IPS-18c (cell line): ENCODE results near the gene PAXX.

Source experiments
- H3K4me3 ChIP-seq: 2 replicates; pipeline ENCODE4 v1.7.0; 2013; ENCODE audit warnings: low read depth, mild to moderate bottlenecking, low read length, moderate library complexity; ENCODE audit not compliant: insufficient read depth
- H3K9me3 ChIP-seq: one replicate; pipeline ENCODE4 v1.6.1; 2013; ENCODE audit warnings: mild to moderate bottlenecking, low read length, moderate library complexity; ENCODE audit not compliant: control insufficient read depth, insufficient read depth

Gene PAXX

DNA sequence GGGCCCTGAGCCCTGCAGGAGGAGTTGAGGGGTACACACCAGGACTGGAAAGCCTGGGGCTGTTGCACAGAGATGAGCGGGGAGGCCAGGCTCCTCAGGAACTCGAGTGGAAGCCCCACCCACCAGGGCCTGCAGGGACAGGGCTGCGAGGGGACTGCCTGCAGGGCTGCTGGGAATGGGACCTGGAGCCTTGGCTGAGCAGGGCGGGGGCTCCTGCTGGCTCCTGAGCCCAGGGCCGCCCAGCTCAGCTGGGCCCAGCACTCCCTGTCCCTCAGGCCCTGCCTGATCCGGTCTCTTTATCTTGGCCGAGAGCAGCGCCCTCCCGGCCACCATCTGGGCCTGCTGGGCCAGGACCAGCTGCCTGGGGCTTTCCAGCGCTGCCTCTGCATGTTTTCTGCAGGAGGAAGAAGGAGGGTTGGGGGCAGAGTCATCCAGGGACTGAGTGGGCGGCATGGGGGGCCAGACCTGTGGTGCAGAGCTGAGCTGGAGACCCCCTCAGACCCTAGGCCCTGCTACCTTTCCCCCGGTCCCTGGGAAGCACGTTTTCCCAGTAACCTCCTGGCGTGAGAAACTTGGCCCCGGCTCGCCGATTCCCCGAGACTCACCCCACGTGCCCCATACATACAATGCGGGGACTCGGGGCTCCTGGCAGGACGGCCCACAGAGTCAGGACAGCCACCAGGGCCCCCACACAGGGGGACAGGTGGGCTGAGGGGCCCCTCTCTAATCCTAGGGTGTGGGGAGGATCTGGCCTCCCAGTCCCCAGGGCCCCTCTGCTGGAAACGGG, 30.8 kb upstream of the PAXX start:
- Histone ChIP-seq H3K4me3 (no peak overlapping the region), H3K9me3 (no peaks in the 10 kb centered on the region)

DNA sequence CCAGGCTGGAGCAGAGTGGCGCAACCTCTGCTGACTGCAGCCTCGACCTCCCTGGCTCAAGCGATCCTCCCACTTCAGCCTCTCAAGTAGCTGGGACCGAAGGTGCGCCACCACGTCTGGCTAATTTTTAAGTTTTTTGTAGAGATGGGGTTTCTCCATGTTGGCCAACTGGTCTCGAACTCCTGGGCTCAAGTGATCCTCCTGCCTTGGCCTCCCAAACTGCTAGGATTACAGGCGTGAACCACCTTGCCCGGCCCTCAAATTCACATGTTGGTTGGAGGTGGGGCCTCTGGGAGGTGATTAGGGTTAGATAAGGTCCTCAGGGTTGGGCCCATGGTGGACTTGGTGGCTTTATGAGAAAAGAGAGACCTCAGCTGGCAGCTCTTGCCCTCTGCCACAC, 30.1 kb upstream of the PAXX start:
- Histone ChIP-seq H3K9me3 (no peaks in the 10 kb centered on the region), H3K4me3 (no peak overlapping the region)

DNA sequence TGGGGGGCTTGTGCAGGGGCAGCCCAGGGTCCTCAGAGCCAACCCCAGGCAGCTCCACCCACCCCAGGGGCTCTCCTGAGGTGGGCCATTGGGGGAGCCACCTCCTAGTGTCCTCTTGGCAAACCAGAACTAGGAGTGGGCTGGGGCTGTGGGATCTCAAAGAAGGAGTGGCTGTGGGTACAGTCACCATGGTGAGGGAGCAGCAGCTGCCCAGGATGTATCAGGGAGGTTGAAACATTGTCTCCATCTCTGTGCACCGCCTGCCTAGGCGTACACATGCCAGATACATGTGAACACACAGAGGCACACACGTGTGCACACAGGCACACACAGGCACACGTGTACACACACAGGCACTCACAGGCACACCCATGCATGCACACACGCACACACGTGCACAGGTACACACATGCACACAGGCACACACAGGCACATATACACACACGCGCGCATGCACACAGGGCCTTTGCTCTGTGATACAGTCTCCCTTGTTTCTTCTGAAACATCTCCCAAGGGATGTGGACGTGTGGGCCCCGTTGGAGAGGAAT, 29.4 kb upstream of the PAXX start:
- Histone ChIP-seq H3K4me3 (no peak overlapping the region), H3K9me3 (no peaks in the 10 kb centered on the region)

DNA sequence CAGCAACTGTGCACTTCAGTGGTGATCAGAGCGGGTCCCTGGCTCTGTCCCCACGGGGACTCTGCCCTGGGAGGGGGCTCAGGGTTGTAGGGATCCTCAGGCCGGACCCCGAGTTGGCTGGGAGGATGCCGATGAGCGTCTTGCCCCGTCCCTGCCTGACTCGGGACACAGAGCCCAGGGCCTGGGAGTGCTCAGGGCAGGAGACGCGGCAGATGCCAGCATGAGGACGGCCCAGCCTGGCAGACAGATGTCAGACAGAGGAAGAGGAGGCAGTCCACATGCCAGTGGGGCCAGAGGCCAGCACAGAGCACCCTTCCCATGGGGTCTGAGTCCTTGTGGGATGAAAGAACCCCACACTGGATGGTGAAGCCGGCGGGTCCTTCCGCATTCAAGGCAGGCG, 28.9 kb upstream of the PAXX start:
- H3K4me3 ChIP-seq: no peak overlapping the region
- H3K9me3 ChIP-seq: no peaks in the 10 kb centered on the region

DNA sequence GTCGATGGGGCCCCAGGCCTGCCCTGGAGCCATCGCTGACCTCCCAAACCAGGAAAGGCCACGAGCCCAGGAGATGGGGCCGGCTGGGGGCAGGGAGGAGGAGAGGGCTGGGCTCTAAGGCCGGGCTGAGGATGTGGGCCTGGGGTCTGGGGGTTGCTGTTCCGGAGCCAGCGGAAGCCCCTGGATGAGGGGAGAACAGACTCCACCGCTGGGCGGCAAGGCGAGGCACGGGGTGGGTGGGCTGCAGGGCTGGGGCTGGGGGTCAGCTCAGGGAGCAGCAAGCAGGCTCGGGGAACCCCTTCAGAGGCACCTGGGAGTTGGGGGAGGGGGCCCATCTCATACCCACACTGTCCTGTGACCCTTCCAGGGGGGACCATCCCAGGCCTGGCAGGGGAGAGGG, 28.5 kb upstream of the PAXX start:
- H3K4me3 ChIP-seq: no peak overlapping the region
- no peaks in the 10 kb centered on the region for H3K9me3 ChIP-seq

DNA sequence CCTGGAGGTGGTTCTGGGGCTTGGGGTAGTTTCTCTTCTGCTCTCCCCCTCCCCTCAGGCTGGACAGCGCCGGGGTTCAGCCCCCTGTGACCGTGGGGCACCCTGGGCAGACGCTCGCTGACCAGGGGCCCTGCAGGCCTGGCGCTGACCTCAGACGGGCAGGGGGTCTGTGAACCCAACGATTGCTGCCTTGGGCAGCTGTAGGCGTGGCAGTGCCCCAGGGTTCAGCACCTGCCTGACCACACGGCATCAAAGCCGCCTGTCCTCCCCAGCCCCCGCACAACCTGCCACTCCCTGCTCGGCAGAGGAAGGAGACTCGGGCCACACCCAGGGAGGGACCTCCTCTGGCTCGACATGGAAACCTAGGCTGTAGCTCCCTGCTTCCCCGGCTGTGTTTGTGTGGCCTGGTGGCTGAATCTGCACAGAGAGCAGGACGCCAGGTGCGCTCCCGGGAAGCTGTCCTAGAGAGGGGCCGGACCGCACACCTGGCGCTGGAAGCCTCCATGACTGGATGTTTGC, 28.0 kb upstream of the PAXX start:
- Histone ChIP-seq H3K9me3 (no peaks in the 10 kb centered on the region), H3K4me3 (no peak overlapping the region)

DNA sequence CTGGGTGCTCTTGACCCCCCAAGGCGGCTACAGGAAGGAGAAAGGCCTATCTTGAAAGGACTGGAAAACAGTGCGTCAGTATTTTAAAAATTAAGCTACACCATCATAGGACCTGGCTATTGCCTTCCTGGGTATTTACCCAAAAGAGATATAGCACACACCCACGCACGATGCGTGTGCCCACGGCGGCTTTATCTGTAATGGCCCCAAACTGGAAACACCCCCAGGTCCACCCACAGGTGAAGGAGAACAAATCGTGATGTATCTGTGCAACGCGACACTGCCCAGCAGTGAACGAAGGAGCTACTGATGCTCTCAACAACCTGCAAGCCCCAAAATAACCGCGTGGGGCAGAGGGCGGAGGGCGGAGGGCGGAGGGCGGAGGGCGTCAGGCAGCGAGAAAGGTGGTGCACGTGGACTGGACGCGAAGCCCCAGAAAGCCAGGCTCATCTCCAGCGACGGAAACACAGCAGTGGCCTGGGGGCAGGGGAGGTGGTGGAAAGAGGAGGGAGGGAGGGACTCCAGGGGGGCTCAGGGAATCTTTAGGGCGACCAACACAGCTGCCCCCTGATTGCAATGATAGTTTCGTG, 27.3 kb upstream of the PAXX start:
- no peak overlapping the region for H3K4me3 ChIP-seq
- H3K9me3 ChIP-seq: no peaks in the 10 kb centered on the region

DNA sequence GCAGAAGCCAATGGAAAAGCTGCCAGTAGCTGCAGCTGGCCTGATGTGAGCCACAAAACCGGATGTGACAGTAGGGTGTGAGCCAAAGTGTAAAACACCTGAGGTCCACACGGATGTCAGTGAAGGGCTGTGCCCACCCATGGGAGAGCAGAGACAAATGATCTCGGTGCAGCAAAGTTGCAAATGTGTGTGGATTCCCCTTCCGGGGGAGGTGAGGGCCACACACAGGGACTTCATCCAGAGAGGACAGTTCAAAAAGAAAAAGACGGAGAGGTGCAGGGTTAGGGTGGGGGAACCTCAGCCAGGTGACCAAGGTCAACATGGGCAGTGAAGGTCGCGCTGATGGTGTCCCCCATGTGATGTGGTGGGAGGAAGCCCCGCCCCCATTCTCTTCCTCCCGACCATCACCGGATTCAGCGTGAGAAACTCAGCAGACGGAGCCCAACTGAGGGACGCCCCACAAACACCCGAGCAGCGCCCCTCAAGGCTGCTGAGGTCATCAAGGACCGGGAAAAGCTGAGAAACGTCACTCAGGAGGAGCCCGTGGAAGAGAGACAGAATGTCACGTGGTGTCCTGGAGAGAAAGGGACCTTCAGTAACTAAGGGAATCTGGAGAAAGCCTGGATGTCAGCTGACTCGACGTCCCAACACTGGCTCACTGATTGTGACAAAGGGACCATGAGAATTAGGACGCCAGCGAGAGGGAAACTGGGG, 26.3 kb upstream of the PAXX start:
- Histone ChIP-seq H3K4me3 (no peak overlapping the region), H3K9me3 (no peaks in the 10 kb centered on the region)

DNA sequence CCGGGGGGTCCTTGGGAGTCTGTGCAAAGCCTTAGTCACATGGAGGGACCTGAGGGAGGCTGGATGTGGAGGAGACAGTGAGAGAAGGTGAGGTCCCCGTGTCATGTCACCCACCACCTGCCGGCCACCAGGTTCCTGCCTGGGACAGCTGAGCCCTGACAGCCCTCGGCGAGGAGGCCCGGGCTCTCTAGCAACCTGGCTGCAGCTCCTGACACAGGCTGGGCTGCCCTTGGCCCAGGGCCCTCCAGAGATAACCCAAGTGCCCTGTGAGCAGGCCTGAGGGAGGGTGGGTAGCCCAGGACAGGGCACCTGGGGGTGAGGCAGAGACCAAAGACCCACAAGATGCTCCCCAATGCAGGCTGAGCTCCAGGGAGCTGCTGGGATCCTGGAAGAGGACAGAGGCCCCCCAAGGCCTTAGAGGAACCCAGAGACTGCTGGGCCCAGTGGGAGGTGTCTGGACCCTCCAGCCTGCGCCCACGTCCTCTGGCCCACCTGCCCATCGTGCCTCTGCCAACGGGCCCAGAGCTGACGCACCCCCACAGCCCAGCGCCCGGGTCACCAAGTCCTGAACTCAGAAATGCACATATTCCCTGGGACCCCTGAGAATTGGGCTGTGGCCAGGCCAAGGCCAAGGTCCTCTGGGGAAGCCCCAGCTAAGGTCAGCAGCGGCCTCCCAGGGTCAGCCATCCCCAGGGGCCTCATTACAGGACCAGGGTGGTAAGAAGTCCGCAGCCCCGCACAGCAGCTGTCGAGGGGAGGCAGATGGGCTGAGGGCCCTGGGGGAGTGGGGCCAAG, 23.7 kb upstream of the PAXX start:
- H3K9me3 ChIP-seq: no peaks in the 10 kb centered on the region
- no peak overlapping the region for H3K4me3 ChIP-seq

DNA sequence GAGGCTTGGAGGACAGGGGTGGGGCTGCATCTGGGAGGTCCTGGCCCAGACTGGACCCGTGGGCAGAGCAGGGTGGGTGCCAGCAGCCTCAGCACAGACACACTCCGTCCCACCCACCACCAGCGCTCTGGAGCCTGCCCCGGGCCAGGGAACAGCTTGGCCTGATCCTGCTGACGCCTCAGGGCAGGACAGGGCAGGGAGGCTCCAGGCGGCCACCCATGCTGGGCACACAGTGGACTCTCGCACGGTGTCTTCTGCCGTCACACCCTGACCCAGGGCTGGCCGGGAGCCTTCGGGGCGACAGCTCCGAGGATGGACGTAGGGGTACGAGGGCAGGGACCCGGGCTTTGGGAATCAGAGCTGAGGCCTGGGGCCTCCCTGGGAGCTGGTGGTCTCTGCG, 23.1 kb upstream of the PAXX start:
- Histone ChIP-seq H3K4me3 (no peak overlapping the region), H3K9me3 (peaks cover under 1% of the 10 kb centered on the region)

DNA sequence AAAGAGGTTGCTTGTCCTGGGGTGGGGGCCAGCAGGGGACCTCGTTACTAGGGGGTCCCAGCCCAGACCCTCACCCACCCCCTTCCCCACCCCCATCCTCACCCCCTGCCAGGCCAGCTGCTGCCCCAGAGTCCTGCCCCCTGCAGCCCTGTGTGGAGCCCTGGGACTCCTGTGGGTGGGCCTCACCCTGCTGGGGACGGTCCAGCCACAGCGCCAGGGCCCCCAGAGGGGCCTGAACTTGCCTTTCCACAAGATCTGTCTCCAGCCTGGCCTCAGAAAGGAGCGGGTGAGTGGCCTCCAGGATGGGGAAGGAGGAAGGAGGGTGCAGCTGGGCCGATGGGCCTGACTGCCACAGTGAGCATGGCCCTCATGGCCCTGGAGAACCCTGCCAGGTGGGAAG, 22.4 kb upstream of the PAXX start:
- Histone ChIP-seq H3K9me3 (peaks cover 2% of the 10 kb centered on the region), H3K4me3 (no peak overlapping the region)

DNA sequence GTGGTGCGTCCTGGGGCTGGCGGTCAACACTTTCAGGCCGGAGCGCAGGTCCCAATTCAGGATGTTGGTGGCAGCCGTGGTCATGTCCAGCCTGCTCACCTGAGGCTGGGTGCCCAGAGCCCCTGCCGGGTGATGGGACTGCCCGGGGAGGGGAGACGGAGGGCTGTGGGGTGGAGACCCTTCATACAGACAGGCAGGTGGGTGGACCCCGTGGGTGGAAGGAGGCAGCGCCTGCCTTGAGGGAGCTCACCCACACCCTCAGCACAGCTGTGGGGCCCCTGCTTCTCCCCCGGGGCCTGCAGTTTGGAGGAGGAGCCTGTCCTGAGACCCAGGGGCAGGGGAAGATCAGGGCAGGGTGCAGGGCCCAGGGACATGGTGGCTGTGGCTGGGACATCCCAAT, 21.9 kb upstream of the PAXX start:
- H3K4me3 ChIP-seq: no peak overlapping the region
- peaks cover 2% of the 10 kb centered on the region for H3K9me3 ChIP-seq

DNA sequence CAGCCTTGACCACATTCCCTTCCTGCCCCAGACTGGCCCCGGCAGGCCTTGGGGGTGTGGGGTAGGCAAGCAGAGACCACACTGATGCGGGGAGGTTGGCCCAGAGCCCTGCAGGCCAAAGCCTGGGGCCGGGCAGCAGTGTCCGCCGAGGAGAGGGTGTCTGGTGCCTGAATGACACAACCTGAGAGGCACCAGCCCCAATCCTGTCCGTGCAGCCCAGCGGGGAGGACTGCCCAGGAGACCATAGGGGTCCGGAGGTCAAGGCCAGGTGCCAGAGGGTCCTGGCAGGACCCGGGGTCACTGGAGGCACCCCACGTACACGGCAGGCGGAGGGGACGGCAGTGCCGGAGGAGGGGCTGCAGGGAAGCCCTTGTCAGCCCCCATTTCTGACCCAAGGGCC, 20.5 kb upstream of the PAXX start:
- Histone ChIP-seq H3K4me3 (no peak overlapping the region), H3K9me3 (peaks cover 2% of the 10 kb centered on the region)

DNA sequence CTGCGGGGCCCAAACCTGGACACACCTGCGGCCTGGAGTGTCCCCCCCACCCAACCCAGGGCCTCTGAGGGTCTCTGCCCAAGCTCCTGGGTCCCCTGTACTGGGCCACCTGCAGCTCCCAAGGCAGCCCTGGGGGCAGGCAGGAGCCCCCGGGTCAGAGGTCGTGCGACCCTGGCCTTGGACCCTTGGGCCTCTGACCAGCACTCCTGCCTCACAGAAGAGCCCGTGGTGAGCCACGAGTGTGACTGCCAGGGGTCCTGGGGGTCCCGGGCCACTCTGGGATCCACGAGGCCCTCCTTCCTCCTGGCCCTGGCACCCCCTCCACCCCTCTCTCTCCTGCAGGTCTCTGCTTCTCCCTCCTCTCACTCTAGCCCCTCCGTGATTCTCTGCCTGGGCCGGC, 19.9 kb upstream of the PAXX start:
- peaks cover 2% of the 10 kb centered on the region for H3K9me3 ChIP-seq
- H3K4me3 ChIP-seq: no peak overlapping the region

DNA sequence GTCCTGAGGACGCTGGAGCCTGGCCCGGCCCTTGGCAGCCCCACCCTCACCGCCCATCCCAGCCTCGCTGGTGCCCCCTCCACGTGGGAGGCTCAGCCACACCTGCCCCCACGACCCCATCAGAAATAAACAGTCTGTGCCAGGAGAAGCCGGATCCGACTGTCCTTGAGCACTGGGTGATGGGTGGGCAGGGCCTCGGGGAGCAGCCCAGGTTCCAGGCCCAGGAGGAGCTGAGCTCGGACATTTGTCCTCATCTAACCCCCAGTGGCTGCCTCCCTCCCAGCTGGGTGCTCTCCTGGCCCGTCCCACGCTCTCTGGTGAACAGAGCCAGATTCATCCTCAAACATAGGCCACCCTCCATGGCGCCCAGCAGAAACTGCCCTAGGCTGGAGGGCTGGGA, 19.5 kb upstream of the PAXX start:
- Histone ChIP-seq H3K4me3 (no peak overlapping the region), H3K9me3 (peaks cover 2% of the 10 kb centered on the region)

DNA sequence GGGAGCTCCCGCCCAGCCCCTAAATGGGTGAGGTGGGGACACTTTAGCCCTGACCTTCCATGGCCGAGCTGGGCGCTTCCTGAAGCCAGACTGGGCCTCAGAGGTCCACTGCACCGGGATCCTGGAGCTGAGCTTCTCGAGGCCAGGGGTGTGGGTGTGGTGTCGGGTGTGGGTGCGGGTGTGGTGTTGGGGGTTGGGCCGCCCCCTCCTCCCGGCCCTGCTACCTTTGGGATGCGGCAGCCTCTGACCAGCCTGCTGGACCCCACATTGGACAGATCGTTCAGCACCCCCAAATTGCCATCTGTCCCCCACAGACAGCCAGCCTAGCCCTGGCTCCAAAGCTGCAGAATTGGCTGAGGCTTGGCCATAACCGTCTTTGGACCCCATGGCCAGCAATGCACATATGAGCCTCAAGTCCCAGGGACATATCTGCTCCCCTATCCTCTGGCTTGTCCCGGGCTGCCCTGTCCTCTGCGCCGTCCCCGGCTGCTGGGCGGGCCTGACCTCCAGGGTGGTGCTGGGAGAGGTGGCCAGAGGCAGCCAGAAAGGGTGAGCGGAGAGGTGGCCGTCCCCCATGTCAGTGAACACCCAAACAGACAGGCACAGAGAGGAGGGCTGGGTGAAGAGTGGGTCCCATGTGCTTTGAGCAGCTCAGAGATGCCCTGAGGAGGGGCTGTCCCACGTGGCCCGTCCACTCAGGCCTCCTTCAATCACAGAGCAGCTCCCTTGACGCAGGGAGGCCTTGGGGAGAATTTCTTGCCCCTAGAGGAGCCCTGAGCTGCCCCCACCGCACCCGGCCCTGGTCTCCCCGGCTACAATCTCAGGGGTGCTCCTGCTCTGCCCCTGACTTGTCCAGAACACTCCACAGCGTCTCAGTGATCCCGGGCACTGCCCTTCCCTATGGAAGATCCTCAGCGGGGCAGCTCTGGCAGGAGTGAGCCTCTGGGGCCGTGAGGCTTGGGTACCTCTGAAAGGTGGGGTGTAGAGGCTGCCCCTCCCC, 18.3 kb upstream of the PAXX start:
- H3K4me3 ChIP-seq: no peak overlapping the region
- peaks cover 2% of the 10 kb centered on the region for H3K9me3 ChIP-seq
